OCI-LY1 (cell line): ENCODE data around the gene INPP5J.

ENCODE experiments used
- H2AFZ ChIP-seq: fragments of 200-600 bp; sonication (generic), shearing (Covaris generic); 2 replicates; pipeline ENCODE4 v1.6.0; 2014; ENCODE audit warnings: antibody characterized with exemption, mild to moderate bottlenecking, low read length
- H3F3A ChIP-seq: fragments of 200-600 bp; sonication (generic), shearing (Covaris generic); 2 replicates; pipeline ENCODE4 v1.6.0; 2014; ENCODE audit warnings: mild to moderate bottlenecking, antibody characterized with exemption, low read length, moderate library complexity; ENCODE audit not compliant: insufficient read depth
- H3K27ac ChIP-seq: fragments of 200-600 bp; sonication (generic); 2 replicates; pipeline ENCODE4 v1.5.1; 2014; ENCODE audit warnings: low read length, mixed run types, mild to moderate bottlenecking, low read depth; ENCODE audit not compliant: poor library complexity, severe bottlenecking
- H3K27me3 ChIP-seq: fragments of 200-600 bp; sonication (generic); 2 replicates; pipeline ENCODE4 v1.6.0; 2014; ENCODE audit warnings: antibody characterized with exemption, mild to moderate bottlenecking, low read length, moderate library complexity; ENCODE audit not compliant: insufficient read depth
- H3K36me3 ChIP-seq: fragments of 200-600 bp; sonication (generic); 2 replicates; pipeline ENCODE4 v1.6.1; 2014; ENCODE audit warnings: mild to moderate bottlenecking, antibody characterized with exemption, low read length, moderate library complexity, mixed read lengths; ENCODE audit not compliant: insufficient read depth
- H3K4me1 ChIP-seq: fragments of 200-600 bp; sonication (generic); 2 replicates; pipeline ENCODE4 v1.5.1; 2014; ENCODE audit warnings: mild to moderate bottlenecking, low read length, moderate library complexity; ENCODE audit not compliant: insufficient read depth, severe bottlenecking
- H3K4me2 ChIP-seq: fragments of 200-600 bp; sonication (generic), shearing (Covaris generic); 2 replicates; pipeline ENCODE4 v1.6.1; 2014; ENCODE audit warnings: low read length
- H3K4me3 ChIP-seq: fragments of 200-600 bp; sonication (generic); 2 replicates; pipeline ENCODE4 v1.5.1; 2014; ENCODE audit warnings: low read length, low read depth, mild to moderate bottlenecking, mixed read lengths; ENCODE audit not compliant: poor library complexity, severe bottlenecking
- H3K79me2 ChIP-seq: fragments of 200-600 bp; shearing (Covaris generic); 2 replicates; pipeline ENCODE4 v1.6.1; 2016; ENCODE audit warnings: mixed run types, low read length, mixed read lengths; ENCODE audit not compliant: insufficient read depth
- H3K9ac ChIP-seq: fragments of 200-600 bp; sonication (generic), shearing (Covaris generic); 2 replicates; pipeline ENCODE4 v1.6.1; 2014; ENCODE audit warnings: mild to moderate bottlenecking, low read length, mixed read lengths
- H3K9me2 ChIP-seq: fragments of 200-600 bp; sonication (generic), shearing (Covaris generic); 2 replicates; pipeline ENCODE4 v1.6.1; 2014; ENCODE audit warnings: low read depth, mild to moderate bottlenecking, low read length, mixed read lengths
- H3K9me3 ChIP-seq: fragments of 200-600 bp; shearing (Covaris generic); 2 replicates; pipeline ENCODE4 v1.6.1; 2014; ENCODE audit warnings: low read length, mixed read lengths
- H4K20me1 ChIP-seq: fragments of 200-600 bp; sonication (generic), shearing (Covaris generic); 2 replicates; pipeline ENCODE4 v1.6.0; 2016; ENCODE audit warnings: mild to moderate bottlenecking, low read length; ENCODE audit not compliant: insufficient read depth
- CTCF ChIP-seq: fragments of 200-600 bp; sonication (generic), shearing (Covaris generic); IDR thresholded peaks from 2 replicates; pipeline ENCODE4 v1.5.1; 2017; ENCODE audit warnings: mild to moderate bottlenecking, antibody characterized with exemption, low read length, moderate library complexity, mixed read lengths
- EZH2 ChIP-seq: fragments of 200-600 bp; sonication (generic), shearing (Covaris generic); IDR thresholded peaks from 2 replicates; pipeline ENCODE4 v1.8.0; 2017; ENCODE audit warnings: borderline replicate concordance, mixed run types, mild to moderate bottlenecking, antibody characterized with exemption, low read length, moderate library complexity, mixed read lengths

Gene INPP5J

GRCh38 chr22:31120642-31121041 lies 2.1 kb upstream of the INPP5J start:
- TF ChIP-seq CTCF (no peak), EZH2 (no peak)
- Histone ChIP-seq H4K20me1 (no peaks in the 10 kb centered on the region), H3K79me2 (no peaks in the 10 kb centered on the region), H3K4me3 (no peak overlapping the region), H3K27ac (no peak overlapping the region), H2AFZ (no peak overlapping the region), H3K27me3 (no peaks in the 10 kb centered on the region), H3K9me2 (no peaks in the 10 kb centered on the region), H3K9ac (no peak overlapping the region), H3F3A (no peaks in the 10 kb centered on the region), H3K36me3 (no peaks in the 10 kb centered on the region), H3K9me3 (no peaks in the 10 kb centered on the region), H3K4me1 (no peaks in the 10 kb centered on the region), H3K4me2 (no peak overlapping the region)

GRCh38 chr22:31121403-31121802 lies 1.4 kb upstream of the INPP5J start:
- H3K27ac ChIP-seq, result no peak overlapping the region

GRCh38 chr22:31122196-31122531 lies 602 bp upstream of the INPP5J start:
- H4K20me1 ChIP-seq, result no peaks in the 10 kb centered on the region
- H3K9ac ChIP-seq, result no peak overlapping the region
- H3F3A ChIP-seq, result no peaks in the 10 kb centered on the region
- no peak overlapping the region for H3K4me2 ChIP-seq
- H3K9me3 ChIP-seq, result no peaks in the 10 kb centered on the region
- no peak overlapping the region for H3K27ac ChIP-seq
- no peaks in the 10 kb centered on the region for H3K27me3 ChIP-seq
- H3K9me2 ChIP-seq, result no peaks in the 10 kb centered on the region
- no peaks in the 10 kb centered on the region for H3K36me3 ChIP-seq
- H3K4me3 ChIP-seq, result no peak overlapping the region
- peaks cover 9% of the 10 kb centered on the region for H3K4me1 ChIP-seq
- no peaks in the 10 kb centered on the region for H3K79me2 ChIP-seq
- TF ChIP-seq CTCF, result no peak
- no peak for TF ChIP-seq EZH2
- H2AFZ ChIP-seq, result no peak overlapping the region

More at GRCh38 chr22:31121403-31121802, 1.4 kb upstream of the INPP5J start:
- Histone ChIP-seq H2AFZ (no peak overlapping the region), H3K27me3 (no peaks in the 10 kb centered on the region), H3K36me3 (no peaks in the 10 kb centered on the region), H3K9ac (no peak overlapping the region), H3K4me2 (no peak overlapping the region), H3K4me3 (no peak overlapping the region), H4K20me1 (no peaks in the 10 kb centered on the region), H3K79me2 (no peaks in the 10 kb centered on the region), H3F3A (no peaks in the 10 kb centered on the region), H3K9me3 (no peaks in the 10 kb centered on the region), H3K4me1 (peaks cover 2% of the 10 kb centered on the region), H3K9me2 (no peaks in the 10 kb centered on the region)
- no peak for TF ChIP-seq CTCF
